ENCODE measurements around the gene ARL8A. TPM values are rescaled to one million over a fixed set of nuclear protein-coding genes. Genes with fewer than 3 reads are reported as not detected.

ARL8A gene
- total RNA-seq, 2 experiments from 2014 or later: 25.8 to 33.7 TPM

GRCh38 chr1:202127836-202128622, 16.5 kb downstream of the ARL8A start:
- H3K9me3 Mint-ChIP-seq: no peaks in the 10 kb centered on the region
- CTCF ChIA-PET: interaction anchor here (1.2 to 2.0 kb wide), 2 partner anchors 128 to 232 kb away, joined by 3 to 7 read pairs; no protein-coding TSS in a partner anchor
- H3K36me3 Mint-ChIP-seq (ENCODE audit: low read depth): peaks cover under 1% of the 10 kb centered on the region
- POLR2A ChIA-PET: no interaction called here
- no peak overlapping the region for H3K27ac Mint-ChIP-seq
- no peak overlapping the region for H3K4me3 Mint-ChIP-seq
- intact Hi-C loops (cut with micrococcal nuclease): no loop called here
- H3K27me3 Mint-ChIP-seq: peaks cover 5% of the 10 kb centered on the region
- TF ChIP-seq CTCF (IDR thresholded peaks at IDR 0.05): no peak
- ATAC-seq: no peak
- H3K4me1 Mint-ChIP-seq (ENCODE audit: low read depth): no peaks in the 10 kb centered on the region
- DNase-seq: no peak

GRCh38 chr1:202127061-202127460, 17.5 kb downstream of the ARL8A start:
- POLR2A ChIA-PET: no interaction called here
- ATAC-seq: no peak
- TF ChIP-seq CTCF (IDR thresholded peaks at IDR 0.05): no peak

GRCh38 chr1:202126426-202126825, 18.1 kb downstream of the ARL8A start:
- no peak overlapping the region for H3K4me3 Mint-ChIP-seq
- no peaks in the 10 kb centered on the region for H3K36me3 Mint-ChIP-seq (ENCODE audit: low read depth)
- POLR2A ChIA-PET: no interaction called here
- DNase-seq (no peak), ATAC-seq (no peak)
- peaks cover 5% of the 10 kb centered on the region for H3K27me3 Mint-ChIP-seq
- no peaks in the 10 kb centered on the region for H3K9me3 Mint-ChIP-seq
- TF ChIP-seq CTCF (IDR thresholded peaks at IDR 0.05): no peak
- intact Hi-C loops (cut with micrococcal nuclease): no loop called here
- no peaks in the 10 kb centered on the region for H3K4me1 Mint-ChIP-seq (ENCODE audit: low read depth)
- H3K27ac Mint-ChIP-seq: no peak overlapping the region
- CTCF ChIA-PET: interaction anchor here (1.6 kb wide), 1 partner anchor 9 kb away, joined by 6 read pairs; no protein-coding TSS in a partner anchor

More at GRCh38 chr1:202127061-202127460, 17.5 kb downstream of the ARL8A start:
- H3K27ac Mint-ChIP-seq: no peak overlapping the region
- no peak overlapping the region for H3K4me3 Mint-ChIP-seq
- no peak for DNase-seq
- H3K4me1 Mint-ChIP-seq (ENCODE audit: low read depth): no peaks in the 10 kb centered on the region
- H3K27me3 Mint-ChIP-seq: peaks cover 5% of the 10 kb centered on the region
- CTCF ChIA-PET: no interaction called here
- intact Hi-C loops (cut with micrococcal nuclease): no loop called here
- H3K36me3 Mint-ChIP-seq (ENCODE audit: low read depth): no peaks in the 10 kb centered on the region
- H3K9me3 Mint-ChIP-seq: no peaks in the 10 kb centered on the region

GRCh38 chr1:202125611-202126010, 18.9 kb downstream of the ARL8A start:
- Mint-ChIP-seq H3K4me1 (ENCODE audit: low read depth) (no peaks in the 10 kb centered on the region), H3K36me3 (ENCODE audit: low read depth) (no peaks in the 10 kb centered on the region), H3K27me3 (peaks cover 5% of the 10 kb centered on the region), H3K27ac (no peak overlapping the region), H3K4me3 (no peak overlapping the region), H3K9me3 (no peaks in the 10 kb centered on the region)
- DNase-seq (no peak), ATAC-seq (no peak)
- intact Hi-C loops (cut with micrococcal nuclease): no loop called here
- TF ChIP-seq CTCF (IDR thresholded peaks at IDR 0.05): no peak
- POLR2A ChIA-PET: no interaction called here
- CTCF ChIA-PET: interaction anchor here (1.0 to 1.6 kb wide), 2 partner anchors 10 to 126 kb away, joined by 3 to 6 read pairs; no protein-coding TSS in a partner anchor

GRCh38 chr1:202124142-202124541, 20.4 kb downstream of the ARL8A start:
- Mint-ChIP-seq H3K27me3 (peaks cover 5% of the 10 kb centered on the region), H3K4me3 (no peak overlapping the region), H3K9me3 (no peaks in the 10 kb centered on the region), H3K4me1 (ENCODE audit: low read depth) (no peaks in the 10 kb centered on the region), H3K36me3 (ENCODE audit: low read depth) (no peaks in the 10 kb centered on the region), H3K27ac (no peak overlapping the region)
- no peak for TF ChIP-seq CTCF (IDR thresholded peaks at IDR 0.05)
- ChIA-PET CTCF (interaction anchor here (0.9 to 1.1 kb wide), 2 partner anchors 36 to 125 kb away, joined by 3 read pairs; partner anchors contain the start of gene PTPN7), POLR2A (no interaction called here)
- intact Hi-C loops (cut with micrococcal nuclease): loop anchor here (5.0 kb wide), 1 partner anchor 117 kb away; no protein-coding TSS in a partner anchor
- DNase-seq (no peak), ATAC-seq (no peak)

All from activated CD8-positive, alpha-beta T cell treated with anti-CD3 and anti-CD28 coated beads for 36 hours (primary cell).